Measurements from ENCODE around the gene USP17L28.
"Not testable (repeated sequence)": the region's sequence is repeated elsewhere in the genome, so short reads cannot be mapped to it uniquely, and the experiment has no call there.

Gene USP17L28, protein sequence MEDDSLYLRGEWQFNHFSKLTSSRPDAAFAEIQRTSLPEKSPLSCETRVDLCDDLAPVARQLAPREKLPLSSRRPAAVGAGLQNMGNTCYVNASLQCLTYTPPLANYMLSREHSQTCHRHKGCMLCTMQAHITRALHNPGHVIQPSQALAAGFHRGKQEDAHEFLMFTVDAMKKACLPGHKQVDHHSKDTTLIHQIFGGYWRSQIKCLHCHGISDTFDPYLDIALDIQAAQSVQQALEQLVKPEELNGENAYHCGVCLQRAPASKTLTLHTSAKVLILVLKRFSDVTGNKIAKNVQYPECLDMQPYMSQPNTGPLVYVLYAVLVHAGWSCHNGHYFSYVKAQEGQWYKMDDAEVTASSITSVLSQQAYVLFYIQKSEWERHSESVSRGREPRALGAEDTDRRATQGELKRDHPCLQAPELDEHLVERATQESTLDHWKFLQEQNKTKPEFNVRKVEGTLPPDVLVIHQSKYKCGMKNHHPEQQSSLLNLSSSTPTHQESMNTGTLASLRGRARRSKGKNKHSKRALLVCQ

DNA sequence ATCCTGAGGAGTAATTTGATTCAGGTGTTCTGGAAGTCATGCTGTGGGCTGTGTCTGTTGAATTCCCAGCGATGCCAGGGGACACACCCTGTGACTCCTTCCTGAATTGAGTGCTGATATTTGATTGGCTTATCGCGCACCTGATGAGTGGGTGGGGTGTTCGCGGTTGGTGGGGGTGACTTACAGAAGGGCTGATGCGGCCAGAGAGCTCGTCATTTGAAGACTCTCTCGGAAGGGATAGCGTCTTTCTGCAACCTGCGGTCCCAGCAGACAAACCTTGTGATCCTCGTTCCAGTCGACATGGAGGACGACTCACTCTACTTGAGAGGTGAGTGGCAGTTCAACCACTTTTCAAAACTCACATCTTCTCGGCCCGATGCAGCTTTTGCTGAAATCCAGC is at the start of gene USP17L28:
USP17L28 (plus strand) TSS at position 301 of the 400 bp plus-strand sequence; CDS start at position 301, 0 bp downstream.
- DNase-seq (ENCODE audit: low spot score), result not testable (repeated sequence)

DNA sequence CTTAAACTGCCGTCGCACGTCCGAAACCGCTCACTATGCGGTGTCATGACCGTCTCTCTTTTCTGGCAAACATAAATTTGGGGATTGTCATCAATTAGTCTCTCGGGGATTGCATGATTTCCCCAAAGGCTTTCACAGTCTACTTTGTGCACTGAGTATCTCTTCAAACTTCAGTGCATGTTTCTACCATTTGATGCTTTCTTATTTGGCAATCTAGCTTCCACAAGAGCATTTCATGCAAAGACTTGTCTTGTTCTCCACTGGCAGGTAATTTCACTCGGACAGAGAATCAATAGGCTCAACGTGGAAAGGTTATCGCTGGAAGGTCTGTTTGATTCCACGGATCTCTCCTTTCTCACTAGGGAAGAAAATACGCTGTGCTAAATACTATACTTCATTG is 24.5 kb upstream of the USP17L28 start:
- not testable (repeated sequence) for DNase-seq (ENCODE audit: low spot score)

DNA sequence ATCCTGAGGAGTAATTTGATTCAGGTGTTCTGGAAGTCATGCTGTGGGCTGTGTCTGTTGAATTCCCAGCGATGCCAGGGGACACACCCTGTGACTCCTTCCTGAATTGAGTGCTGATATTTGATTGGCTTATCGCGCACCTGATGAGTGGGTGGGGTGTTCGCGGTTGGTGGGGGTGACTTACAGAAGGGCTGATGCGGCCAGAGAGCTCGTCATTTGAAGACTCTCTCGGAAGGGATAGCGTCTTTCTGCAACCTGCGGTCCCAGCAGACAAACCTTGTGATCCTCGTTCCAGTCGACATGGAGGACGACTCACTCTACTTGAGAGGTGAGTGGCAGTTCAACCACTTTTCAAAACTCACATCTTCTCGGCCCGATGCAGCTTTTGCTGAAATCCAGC is 23.8 kb upstream of the USP17L28 start, which contains the start of gene USP17L24:
USP17L24 (plus strand) TSS at position 301 of the 400 bp plus-strand sequence; CDS start at position 301, 0 bp downstream.
- not testable (repeated sequence) for DNase-seq (ENCODE audit: low spot score)

DNA sequence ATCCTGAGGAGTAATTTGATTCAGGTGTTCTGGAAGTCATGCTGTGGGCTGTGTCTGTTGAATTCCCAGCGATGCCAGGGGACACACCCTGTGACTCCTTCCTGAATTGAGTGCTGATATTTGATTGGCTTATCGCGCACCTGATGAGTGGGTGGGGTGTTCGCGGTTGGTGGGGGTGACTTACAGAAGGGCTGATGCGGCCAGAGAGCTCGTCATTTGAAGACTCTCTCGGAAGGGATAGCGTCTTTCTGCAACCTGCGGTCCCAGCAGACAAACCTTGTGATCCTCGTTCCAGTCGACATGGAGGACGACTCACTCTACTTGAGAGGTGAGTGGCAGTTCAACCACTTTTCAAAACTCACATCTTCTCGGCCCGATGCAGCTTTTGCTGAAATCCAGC is 19.1 kb upstream of the USP17L28 start, which contains the start of gene USP17L25:
USP17L25 (plus strand) TSS at position 301 of the 400 bp plus-strand sequence; CDS start at position 301, 0 bp downstream.
- not testable (repeated sequence) for DNase-seq (ENCODE audit: low spot score)

DNA sequence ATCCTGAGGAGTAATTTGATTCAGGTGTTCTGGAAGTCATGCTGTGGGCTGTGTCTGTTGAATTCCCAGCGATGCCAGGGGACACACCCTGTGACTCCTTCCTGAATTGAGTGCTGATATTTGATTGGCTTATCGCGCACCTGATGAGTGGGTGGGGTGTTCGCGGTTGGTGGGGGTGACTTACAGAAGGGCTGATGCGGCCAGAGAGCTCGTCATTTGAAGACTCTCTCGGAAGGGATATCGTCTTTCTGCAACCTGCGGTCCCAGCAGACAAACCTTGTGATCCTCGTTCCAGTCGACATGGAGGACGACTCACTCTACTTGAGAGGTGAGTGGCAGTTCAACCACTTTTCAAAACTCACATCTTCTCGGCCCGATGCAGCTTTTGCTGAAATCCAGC is 14.3 kb upstream of the USP17L28 start, which contains the start of gene USP17L26:
USP17L26 (plus strand) TSS at position 301 of the 400 bp plus-strand sequence; CDS start at position 301, 0 bp downstream.
- DNase-seq (ENCODE audit: low spot score), result not testable (repeated sequence)

DNA sequence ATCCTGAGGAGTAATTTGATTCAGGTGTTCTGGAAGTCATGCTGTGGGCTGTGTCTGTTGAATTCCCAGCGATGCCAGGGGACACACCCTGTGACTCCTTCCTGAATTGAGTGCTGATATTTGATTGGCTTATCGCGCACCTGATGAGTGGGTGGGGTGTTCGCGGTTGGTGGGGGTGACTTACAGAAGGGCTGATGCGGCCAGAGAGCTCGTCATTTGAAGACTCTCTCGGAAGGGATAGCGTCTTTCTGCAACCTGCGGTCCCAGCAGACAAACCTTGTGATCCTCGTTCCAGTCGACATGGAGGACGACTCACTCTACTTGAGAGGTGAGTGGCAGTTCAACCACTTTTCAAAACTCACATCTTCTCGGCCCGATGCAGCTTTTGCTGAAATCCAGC is 9.6 kb upstream of the USP17L28 start, which contains the start of gene USP17L5:
USP17L5 (plus strand) TSS at position 301 of the 400 bp plus-strand sequence; CDS start at position 301, 0 bp downstream.
- not testable (repeated sequence) for DNase-seq (ENCODE audit: low spot score)

DNA sequence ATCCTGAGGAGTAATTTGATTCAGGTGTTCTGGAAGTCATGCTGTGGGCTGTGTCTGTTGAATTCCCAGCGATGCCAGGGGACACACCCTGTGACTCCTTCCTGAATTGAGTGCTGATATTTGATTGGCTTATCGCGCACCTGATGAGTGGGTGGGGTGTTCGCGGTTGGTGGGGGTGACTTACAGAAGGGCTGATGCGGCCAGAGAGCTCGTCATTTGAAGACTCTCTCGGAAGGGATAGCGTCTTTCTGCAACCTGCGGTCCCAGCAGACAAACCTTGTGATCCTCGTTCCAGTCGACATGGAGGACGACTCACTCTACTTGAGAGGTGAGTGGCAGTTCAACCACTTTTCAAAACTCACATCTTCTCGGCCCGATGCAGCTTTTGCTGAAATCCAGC is 4.8 kb upstream of the USP17L28 start, which contains the start of gene USP17L27:
USP17L27 (plus strand) TSS at position 301 of the 400 bp plus-strand sequence; CDS start at position 301, 0 bp downstream.
- DNase-seq (ENCODE audit: low spot score), result not testable (repeated sequence)

DNA sequence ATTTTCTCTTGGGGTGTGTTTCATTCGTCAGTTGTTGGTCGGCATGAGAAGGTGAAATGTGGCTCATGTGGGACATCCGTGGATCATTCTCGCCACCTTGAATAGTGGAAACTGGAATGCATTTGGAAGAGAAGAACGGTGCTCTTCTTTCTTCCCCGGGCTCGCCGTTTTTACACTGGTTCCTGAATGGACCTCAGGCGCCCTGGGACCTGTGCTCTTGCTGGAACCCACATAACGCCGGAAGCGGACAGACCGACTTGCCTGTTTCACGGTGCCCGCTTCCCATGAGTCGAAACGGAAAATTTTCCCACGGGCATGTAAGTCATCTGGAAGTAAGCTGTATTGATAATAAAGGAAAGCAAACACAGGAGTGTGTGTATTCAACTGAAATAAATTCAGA is 2.2 kb downstream of the USP17L28 start:
- DNase-seq (ENCODE audit: low spot score), result not testable (repeated sequence)

DNA sequence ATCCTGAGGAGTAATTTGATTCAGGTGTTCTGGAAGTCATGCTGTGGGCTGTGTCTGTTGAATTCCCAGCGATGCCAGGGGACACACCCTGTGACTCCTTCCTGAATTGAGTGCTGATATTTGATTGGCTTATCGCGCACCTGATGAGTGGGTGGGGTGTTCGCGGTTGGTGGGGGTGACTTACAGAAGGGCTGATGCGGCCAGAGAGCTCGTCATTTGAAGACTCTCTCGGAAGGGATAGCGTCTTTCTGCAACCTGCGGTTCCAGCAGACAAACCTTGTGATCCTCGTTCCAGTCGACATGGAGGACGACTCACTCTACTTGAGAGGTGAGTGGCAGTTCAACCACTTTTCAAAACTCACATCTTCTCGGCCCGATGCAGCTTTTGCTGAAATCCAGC is 4.6 kb downstream of the USP17L28 start, which contains the start of gene USP17L29:
USP17L29 (plus strand) TSS at position 301 of the 400 bp plus-strand sequence; CDS start at position 301, 0 bp downstream.
- DNase-seq (ENCODE audit: low spot score), result not testable (repeated sequence)

DNA sequence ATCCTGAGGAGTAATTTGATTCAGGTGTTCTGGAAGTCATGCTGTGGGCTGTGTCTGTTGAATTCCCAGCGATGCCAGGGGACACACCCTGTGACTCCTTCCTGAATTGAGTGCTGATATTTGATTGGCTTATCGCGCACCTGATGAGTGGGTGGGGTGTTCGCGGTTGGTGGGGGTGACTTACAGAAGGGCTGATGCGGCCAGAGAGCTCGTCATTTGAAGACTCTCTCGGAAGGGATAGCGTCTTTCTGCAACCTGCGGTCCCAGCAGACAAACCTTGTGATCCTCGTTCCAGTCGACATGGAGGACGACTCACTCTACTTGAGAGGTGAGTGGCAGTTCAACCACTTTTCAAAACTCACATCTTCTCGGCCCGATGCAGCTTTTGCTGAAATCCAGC is 14.1 kb downstream of the USP17L28 start, which contains the start of gene USP17L30:
USP17L30 (plus strand) TSS at position 301 of the 400 bp plus-strand sequence; CDS start at position 301, 0 bp downstream.
- not testable (repeated sequence) for DNase-seq (ENCODE audit: low spot score)

DNA sequence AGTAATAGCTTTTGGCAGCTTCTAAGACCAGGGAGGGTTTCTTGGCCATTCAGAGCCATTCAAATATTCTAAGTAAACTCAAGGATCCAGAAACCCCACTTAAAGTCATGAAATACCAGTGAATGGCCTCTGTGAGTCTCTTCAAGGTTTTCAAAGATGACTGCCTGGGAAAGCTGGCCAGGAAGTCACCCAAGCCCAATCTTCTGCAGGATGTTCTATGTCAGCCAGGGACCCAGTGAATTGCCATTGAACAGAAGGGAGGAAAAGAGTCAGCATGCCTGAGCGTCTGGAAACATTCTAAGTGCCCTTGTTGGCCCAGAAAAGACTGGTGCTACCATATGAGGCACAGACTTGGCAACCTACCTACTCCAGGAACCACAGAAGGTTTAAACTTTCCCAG is 31.2 kb downstream of the USP17L28 start:
- DNase-seq (ENCODE audit: low spot score), result not testable (repeated sequence)

DNA sequence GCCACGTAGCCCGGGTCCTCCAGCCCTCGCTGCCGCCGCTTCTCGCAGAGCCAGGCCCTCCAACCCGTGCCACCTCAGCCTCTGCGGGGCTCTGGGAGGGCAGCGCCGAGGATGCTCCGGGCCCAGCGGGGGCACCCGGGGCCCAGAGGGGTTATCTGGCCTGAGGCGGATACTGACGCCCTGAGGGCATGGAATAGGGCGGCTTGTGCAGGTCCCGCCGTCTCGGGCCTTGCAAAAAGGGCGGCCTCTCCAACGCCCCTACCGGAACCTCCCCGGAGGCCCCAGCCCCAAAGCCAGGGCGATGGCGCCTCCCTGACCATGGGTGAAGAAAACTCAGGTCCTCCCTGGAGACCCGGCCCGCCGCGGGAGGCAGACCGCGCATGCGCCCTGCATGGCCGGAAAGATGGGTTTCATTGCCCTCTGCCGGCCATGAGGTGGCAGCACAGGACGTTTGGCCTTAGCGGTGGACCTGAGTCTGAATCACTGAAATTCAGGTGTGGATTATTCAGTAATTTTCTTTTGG is 32.4 kb downstream of the USP17L28 start:
- DNase-seq (ENCODE audit: low spot score), result not testable (repeated sequence)

DNA sequence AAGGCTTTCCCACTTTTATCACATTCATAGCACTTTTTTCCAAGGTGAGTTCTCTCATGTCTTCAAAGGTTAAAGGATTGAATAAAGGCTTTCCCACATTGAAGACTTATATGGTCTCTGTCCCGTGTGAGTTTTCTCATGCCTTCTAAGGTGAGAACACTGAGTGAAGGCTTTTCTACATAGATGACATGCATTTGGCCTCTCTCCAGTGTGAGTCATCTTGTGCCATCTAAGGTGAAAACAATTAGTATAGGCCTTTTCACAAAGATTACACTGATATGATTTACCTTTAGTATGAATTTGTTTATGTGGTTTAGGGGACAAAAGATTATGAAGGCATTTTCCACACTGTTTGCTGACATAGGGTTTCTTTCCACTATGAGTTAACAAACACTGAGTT is 35.4 kb downstream of the USP17L28 start:
- peak; percentile 1 for DNase-seq (ENCODE audit: low spot score)

DNA sequence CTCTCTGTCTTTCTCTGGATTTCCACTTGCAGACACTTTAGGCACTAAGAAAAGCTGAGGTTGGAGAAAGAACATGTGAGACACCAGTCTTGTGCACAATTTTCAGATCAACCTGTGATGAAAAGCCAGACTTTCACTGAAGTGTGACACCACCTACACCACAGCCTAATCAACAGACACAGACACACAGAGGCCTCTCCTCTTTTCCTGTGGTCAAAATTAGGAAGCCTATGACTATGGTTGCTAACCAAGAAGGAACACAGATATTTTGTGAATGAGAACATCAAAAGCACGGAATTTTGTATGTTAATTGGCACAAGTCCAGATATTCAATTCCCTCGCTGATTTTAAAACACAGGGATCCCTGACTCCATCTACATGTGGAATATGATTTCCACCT is 40.3 kb downstream of the USP17L28 start:
- not testable (repeated sequence) for DNase-seq (ENCODE audit: low spot score)

Data from RKO (cell line).